ENCODE results near the gene HAVCR2. TPM values are rescaled to one million over a fixed set of nuclear protein-coding genes. Genes with fewer than 3 reads are reported as not detected.

HAVCR2 gene
- total RNA-seq, 3 donors from 2014 or later = 10.8 to 26.6 (median 13.3) TPM

DNA sequence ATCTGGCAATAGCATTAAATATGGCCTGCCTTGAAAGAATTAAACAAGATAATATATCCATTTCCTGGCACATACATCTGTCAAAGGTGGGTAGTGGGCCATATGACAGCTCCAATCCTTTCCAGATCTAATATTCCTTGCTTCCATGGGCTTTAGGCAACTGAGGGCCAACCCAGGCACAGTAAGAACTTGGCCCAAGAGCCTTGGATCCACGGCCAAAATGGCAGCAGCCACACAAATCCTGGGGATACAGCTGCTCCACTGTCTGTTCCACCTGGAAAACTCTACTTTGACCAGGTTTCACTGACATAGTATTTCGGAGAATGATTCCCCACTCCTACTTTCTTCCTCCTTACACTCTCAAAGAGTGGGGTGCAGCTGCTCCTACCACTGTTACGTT is 63.2 kb downstream of the HAVCR2 start:
- H3K36me3 ChIP-seq = no peaks in the 10 kb centered on the region
- no peaks in the 10 kb centered on the region for H3K9me3 ChIP-seq
- DNase-seq (ENCODE audit: low spot score in 2 of 2) = no peak
- no peak overlapping the region for H3K27ac ChIP-seq
- no peak overlapping the region for H3K4me3 ChIP-seq
- no peaks in the 10 kb centered on the region for H3K4me1 ChIP-seq
- TF ChIP-seq POLR2AphosphoS5 (IDR thresholded peaks at IDR 0.05) = no peak
- TF ChIP-seq, protein P1, sequence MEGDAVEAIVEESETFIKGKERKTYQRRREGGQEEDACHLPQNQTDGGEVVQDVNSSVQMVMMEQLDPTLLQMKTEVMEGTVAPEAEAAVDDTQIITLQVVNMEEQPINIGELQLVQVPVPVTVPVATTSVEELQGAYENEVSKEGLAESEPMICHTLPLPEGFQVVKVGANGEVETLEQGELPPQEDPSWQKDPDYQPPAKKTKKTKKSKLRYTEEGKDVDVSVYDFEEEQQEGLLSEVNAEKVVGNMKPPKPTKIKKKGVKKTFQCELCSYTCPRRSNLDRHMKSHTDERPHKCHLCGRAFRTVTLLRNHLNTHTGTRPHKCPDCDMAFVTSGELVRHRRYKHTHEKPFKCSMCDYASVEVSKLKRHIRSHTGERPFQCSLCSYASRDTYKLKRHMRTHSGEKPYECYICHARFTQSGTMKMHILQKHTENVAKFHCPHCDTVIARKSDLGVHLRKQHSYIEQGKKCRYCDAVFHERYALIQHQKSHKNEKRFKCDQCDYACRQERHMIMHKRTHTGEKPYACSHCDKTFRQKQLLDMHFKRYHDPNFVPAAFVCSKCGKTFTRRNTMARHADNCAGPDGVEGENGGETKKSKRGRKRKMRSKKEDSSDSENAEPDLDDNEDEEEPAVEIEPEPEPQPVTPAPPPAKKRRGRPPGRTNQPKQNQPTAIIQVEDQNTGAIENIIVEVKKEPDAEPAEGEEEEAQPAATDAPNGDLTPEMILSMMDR (IDR thresholded peaks at IDR 0.05) = no peak
- H3K27me3 ChIP-seq = no peaks in the 10 kb centered on the region
- intact Hi-C loops (cut with DNase I; ENCODE audit: low total_unique reads) = no loop called here

DNA sequence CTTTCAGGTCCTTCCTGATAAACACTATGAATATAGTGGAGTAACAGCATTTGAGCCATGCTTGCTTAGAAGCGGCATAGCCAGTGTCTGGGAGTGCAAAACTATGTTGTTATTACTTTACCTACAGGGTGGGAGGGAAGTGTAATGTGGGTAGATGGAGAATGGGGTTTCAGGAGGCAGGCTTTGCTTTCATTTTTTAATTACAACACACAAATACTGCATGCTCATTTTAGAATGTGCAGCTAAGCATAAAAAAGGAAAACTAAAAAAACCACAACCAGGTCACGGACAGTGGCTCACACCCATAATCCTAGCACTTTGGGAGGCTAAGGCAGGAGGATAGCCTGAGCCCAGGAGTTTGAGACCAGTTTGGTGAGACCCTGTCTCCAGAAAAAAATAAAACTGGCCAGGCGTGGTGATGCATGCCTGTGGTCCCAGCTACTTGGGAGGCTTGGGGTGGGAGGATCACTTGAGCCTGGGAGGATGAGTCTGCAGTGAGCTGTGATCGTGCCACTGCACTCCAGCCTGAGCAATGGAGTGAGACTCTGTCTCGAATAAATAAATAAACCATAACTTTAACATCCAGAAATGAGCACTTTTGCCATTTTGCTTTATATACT is 70.2 kb downstream of the HAVCR2 start:
- no peak overlapping the region for H3K27ac ChIP-seq
- no peaks in the 10 kb centered on the region for H3K36me3 ChIP-seq
- intact Hi-C loops (cut with DNase I; ENCODE audit: low total_unique reads) = no loop called here
- H3K27me3 ChIP-seq = no peaks in the 10 kb centered on the region
- H3K4me3 ChIP-seq = no peak overlapping the region
- no peaks in the 10 kb centered on the region for H3K4me1 ChIP-seq
- TF ChIP-seq, protein P1 (IDR thresholded peaks at IDR 0.05) = no peak
- TF ChIP-seq POLR2A (IDR thresholded peaks at IDR 0.05) = no peak
- no peak for TF ChIP-seq POLR2AphosphoS5 (IDR thresholded peaks at IDR 0.05)
- no peak for DNase-seq (ENCODE audit: low spot score in 2 of 2)
- H3K9me3 ChIP-seq = no peaks in the 10 kb centered on the region

Other genes with a start within 250 kb of the HAVCR2 start
- gene TIMD4, start 145.8 kb downstream of the HAVCR2 start, total RNA-seq = 1 to 10 TPM in 1 of 3 donors, under 1 TPM in 1, not detected in 1; 0.88 to 2.4 TPM
- gene HAVCR1, start 49.9 kb downstream of the HAVCR2 start, total RNA-seq = 1 to 10 TPM in 1 of 3 donors, under 1 TPM in 1, not detected in 1; 0.44 to 2.9 TPM
- 10 to 100 TPM; 12.2 to 15.5 (median 14.4) TPM for gene MED7, start 33.8 kb upstream of the HAVCR2 start, total RNA-seq
- not detected for gene GARIN3, start 57.2 kb upstream of the HAVCR2 start, total RNA-seq
- gene ITK, start 71.8 kb upstream of the HAVCR2 start, total RNA-seq = 1 to 10 TPM; 3.3 to 4.4 (median 3.4) TPM
- gene CYFIP2, start 157.1 kb upstream of the HAVCR2 start, total RNA-seq = 10 to 100 TPM in 2 of 3 donors, 1 to 10 TPM in 1; 6.2 to 15.5 (median 12.1) TPM